GM12878 (cell line): ENCODE results near the gene FBXL16. TPM values are rescaled to one million over a fixed set of nuclear protein-coding genes. Genes with fewer than 3 reads are reported as not detected.

ENCODE experiments used
- ATAC-seq: fragments of 200-7000 bp; cut with Tn5 transposase; 3 replicates; pipeline ENCODE4 v1.9.1; 2020; ENCODE audit warnings: mild to moderate bottlenecking, moderate library complexity
- BruUV-seq: library from RNA; stranded (reverse); fragments of 400-500 nt; replicated peaks from 2 replicates; lab custom pipeline; 2021; lab: Mats Ljungman, UMichigan
- CTCF ChIA-PET: fragments of 300-600 bp; sonication (Branson Sonifier 250); formaldehyde crosslinking; extraction: SDS; loops from one replicate; lab custom pipeline; 2021; ENCODE audit warnings: inconsistent platforms; lab: Yijun Ruan, JAX
- POLR2A ChIA-PET: fragments of 350-600 bp; formaldehyde crosslinking; extraction: SDS; loops from one replicate; lab custom pipeline; 2021; ENCODE audit warnings: inconsistent platforms; lab: Charles Lee
- RAD21 ChIA-PET: fragments of 300-600 bp; sonication (Branson Sonifier 250); formaldehyde crosslinking; loops from one replicate; lab custom pipeline; 2023; ENCODE audit warnings: antibody characterized with exemption; ENCODE audit not compliant: unreplicated experiment; lab: Charles Lee
- SMC1A ChIA-PET: fragments of 300-600 bp; sonication (Branson Sonifier 250); formaldehyde crosslinking; loops from one replicate; lab custom pipeline; 2023; ENCODE audit not compliant: unreplicated experiment, uncharacterized antibody; lab: Charles Lee
- DNase-seq: peaks from one replicate; pipeline ENCODE4 v3.0.0-alpha.2; 2011; ENCODE audit warnings: low read depth, low spot score
- FAIRE-seq: peaks from 3 replicates; lab custom pipeline; 2011; peaks lifted over from hg19 to GRCh38; lab: Jason Lieb, UNC
- H2AFZ ChIP-seq: 2 replicates; pipeline ENCODE4 v1.6.0; 2011; ENCODE audit warnings: low read depth, low read length, control low read depth; ENCODE audit not compliant: control insufficient read depth
- H3K27ac ChIP-seq: 2 replicates; pipeline ENCODE4 v1.5.1; 2011; ENCODE audit warnings: control low read depth; ENCODE audit not compliant: control insufficient read depth, insufficient read depth
- H3K27me3 ChIP-seq, 2 experiments: replicated peaks in 1 of 2; 2 replicates each; pipeline versions ENCODE4 v1.6.0 to v1.6.1; 2011; ENCODE audit warnings: low read length in 1 of 2; ENCODE audit not compliant: control insufficient read depth in 2 of 2, insufficient read depth in 2 of 2
- H3K36me3 ChIP-seq, 2 experiments: 2 replicates each; pipeline ENCODE4 v1.5.1; 2011; ENCODE audit warnings: low read length in 1 of 2; ENCODE audit not compliant: control insufficient read depth in 2 of 2, insufficient read depth in 2 of 2
- H3K4me1 ChIP-seq: 2 replicates; pipeline ENCODE4 v1.6.1; 2011; ENCODE audit warnings: mild to moderate bottlenecking, low read length, moderate library complexity, mixed read lengths; ENCODE audit not compliant: control insufficient read depth, insufficient read depth
- H3K4me2 ChIP-seq: 2 replicates; pipeline ENCODE4 v1.6.0; 2011; ENCODE audit warnings: control low read depth; ENCODE audit not compliant: control insufficient read depth, insufficient read depth
- H3K4me3 ChIP-seq: fragments of 200-600 bp; sonication (generic); 2 replicates; pipeline ENCODE4 v1.5.1; 2016
- H3K79me2 ChIP-seq: 2 replicates; pipeline ENCODE4 v1.6.0; 2011; ENCODE audit warnings: low read length; ENCODE audit not compliant: control insufficient read depth, insufficient read depth
- H3K9ac ChIP-seq: 2 replicates; pipeline ENCODE4 v1.8.0; 2011; ENCODE audit warnings: low read length, control low read depth, mixed read lengths; ENCODE audit not compliant: control insufficient read depth, insufficient read depth
- H3K9me3 ChIP-seq: replicated peaks from 3 replicates; pipeline ENCODE4 v1.5.1; 2011; ENCODE audit warnings: mild to moderate bottlenecking, low read length; ENCODE audit not compliant: control insufficient read depth, insufficient read depth
- H4K20me1 ChIP-seq: 2 replicates; pipeline ENCODE4 v1.6.0; 2011; ENCODE audit not compliant: control insufficient read depth, insufficient read depth
- FOXM1 ChIP-seq: IDR thresholded peaks from 2 replicates; pipeline ENCODE4 v1.6.1; 2012; ENCODE audit warnings: low read depth, mild to moderate bottlenecking, inconsistent platforms, low read length, moderate library complexity
- GABPA ChIP-seq: IDR thresholded peaks from 2 replicates; pipeline ENCODE4 v1.6.1; 2014; ENCODE audit warnings: antibody characterized with exemption, low read depth, mild to moderate bottlenecking, inconsistent platforms
- SUZ12 ChIP-seq: fragments of 200-600 bp; sonication (generic); IDR thresholded peaks from one replicate; pipeline ENCODE4 v1.6.1; 2018; ENCODE audit warnings: antibody characterized with exemption, mild to moderate bottlenecking; ENCODE audit not compliant: unreplicated experiment
- YY1 ChIP-seq: IDR thresholded peaks from 2 replicates; pipeline ENCODE4 v1.6.1; 2011; ENCODE audit warnings: low read depth, mild to moderate bottlenecking, low read length
- WGBS: methylation state at CpG from one replicate; pipeline ENCODE4 v1.1.6; 2016; ENCODE audit warnings: low lambda C conversion rate; ENCODE audit not compliant: insufficient replicate concordance, insufficient coverage; ENCODE audit errors: missing lambda C conversion rate; 5-methylcytosine and 5-hydroxymethylcytosine counted together
- in situ Hi-C: fragments of 300-500 bp; cut with MboI; formaldehyde crosslinking; loops from 9 replicates; pipeline ENCODE4 v1.14.3; 2018; ENCODE audit warnings: mixed read lengths
- intact Hi-C: fragments of 100-400 bp; cut with micrococcal nuclease; formaldehyde crosslinking; loops from one replicate; pipeline ENCODE4 v1.14.2; 2022; ENCODE audit not compliant: unreplicated experiment
- polyA plus RNA-seq, 11 experiments: library from polyadenylated mRNA; depleted of rRNA in 4 of 11; unstranded in 6 of 11; stranded (reverse) in 5 of 11; fragments of >200 nt; fragmentation: Nextera tagmentation in 4 of 11; fragmentation: Illumina TruSeq in 1 of 11; extraction: Ambion mirVana in 4 of 11; extraction: Trizol in 1 of 11; gene quantifications; 1 replicate in 1 of 11; 2 replicates in 10 of 11; pipeline versions ENCODE4 v1.2.1 to v1.2.3, GENCODE V29; 2011 to 2016; ENCODE audit warnings: inconsistent platforms in 2 of 11, missing spikeins in 2 of 11, low read depth in 1 of 11
- total RNA-seq, 4 experiments: library from RNA; depleted of rRNA in 3 of 4; stranded (reverse); fragments of >200 nt in 3 of 4; fragmentation: Illumina TruSeq in 1 of 4; extraction: Trizol in 1 of 4; gene quantifications; 2 replicates each; pipeline versions ENCODE4 v1.2.1 to v1.2.3, GENCODE V29; 2013 to 2021
- TF ChIP-seq, protein P1 (sequence below): IDR thresholded peaks from 2 replicates; pipeline ENCODE4 v1.6.1; 2011; ENCODE audit warnings: mild to moderate bottlenecking, low read depth, low read length, moderate library complexity; ENCODE audit not compliant: insufficient replicate concordance

FBXL16 gene
- total and polyA plus RNA-seq, 10 of the 15 experiments (the other 5 are each of a cell fraction or from before 2014, with no cell fraction given), result 0.13 to 1.4 (median 0.24) TPM

DNA sequence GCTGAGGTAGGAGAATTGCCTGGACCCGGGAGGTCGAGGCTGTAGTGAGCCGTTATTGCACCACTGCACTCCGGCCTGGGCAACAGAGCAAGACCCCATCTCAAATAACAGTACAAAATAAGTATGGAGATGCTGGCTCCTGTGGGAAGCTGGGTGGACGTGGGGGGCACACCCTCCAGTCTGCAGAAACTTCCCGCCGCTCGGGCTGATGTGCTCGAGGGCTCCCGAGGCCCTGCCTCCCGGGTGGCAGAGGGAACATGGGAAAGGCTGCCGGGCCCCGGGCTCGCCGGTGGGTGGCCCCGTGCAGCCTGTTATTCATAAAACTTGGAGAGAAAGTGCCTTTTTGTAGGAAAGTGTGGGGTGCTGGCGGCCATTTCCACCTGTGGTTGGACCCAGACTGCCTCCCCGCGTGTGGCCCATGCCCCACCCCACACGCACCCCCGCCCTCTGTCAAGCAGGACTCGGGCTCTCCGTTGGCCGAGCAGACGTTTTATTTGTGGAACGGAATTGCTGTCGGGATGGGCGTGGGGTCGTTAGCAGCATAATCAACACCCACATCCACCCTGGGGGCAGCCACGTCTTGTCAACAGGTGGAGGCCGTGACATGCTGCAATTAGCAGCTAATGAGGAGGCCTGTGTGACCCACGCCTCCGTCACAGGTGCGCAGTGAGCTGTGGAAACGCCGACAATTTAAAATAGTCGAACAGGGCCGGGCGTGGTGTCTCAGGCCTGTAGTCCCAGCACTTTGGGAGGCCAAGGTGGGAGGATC is 42.6 kb upstream of the FBXL16 start:
- Histone ChIP-seq H3K36me3 (no peaks in the 10 kb centered on the region), H3K27ac (no peak overlapping the region), H3K4me1 (no peaks in the 10 kb centered on the region), H3K4me3 (no peak overlapping the region), H2AFZ (no peak overlapping the region), H3K4me2 (no peak overlapping the region), H3K79me2 (no peaks in the 10 kb centered on the region), H4K20me1 (no peaks in the 10 kb centered on the region), H3K27me3 (no peaks in the 10 kb centered on the region; a peak in 1 of 4 replicates), H3K9me3 (no peaks in the 10 kb centered on the region), H3K9ac (no peak overlapping the region)
- ChIA-PET SMC1A (interaction anchor here (0.6 kb wide), 1 partner anchor 39 kb away, joined by 3 read pairs; no protein-coding TSS in a partner anchor), POLR2A (no interaction called here), RAD21 (no interaction called here), CTCF (interaction anchor here (0.5 kb wide), 1 partner anchor 60 kb away, joined by 3 read pairs; no protein-coding TSS in a partner anchor)
- BruUV-seq, result no TSS peak
- intact Hi-C loops, result no loop called here
- FAIRE-seq (no peak), ATAC-seq (no peak), DNase-seq (no peak)
- in situ Hi-C loops, result no loop called here
- TF ChIP-seq FOXM1 (no peak), SUZ12 (no peak)
- WGBS, result 52% methylated on average over 38 of the region's 39 CpGs

DNA sequence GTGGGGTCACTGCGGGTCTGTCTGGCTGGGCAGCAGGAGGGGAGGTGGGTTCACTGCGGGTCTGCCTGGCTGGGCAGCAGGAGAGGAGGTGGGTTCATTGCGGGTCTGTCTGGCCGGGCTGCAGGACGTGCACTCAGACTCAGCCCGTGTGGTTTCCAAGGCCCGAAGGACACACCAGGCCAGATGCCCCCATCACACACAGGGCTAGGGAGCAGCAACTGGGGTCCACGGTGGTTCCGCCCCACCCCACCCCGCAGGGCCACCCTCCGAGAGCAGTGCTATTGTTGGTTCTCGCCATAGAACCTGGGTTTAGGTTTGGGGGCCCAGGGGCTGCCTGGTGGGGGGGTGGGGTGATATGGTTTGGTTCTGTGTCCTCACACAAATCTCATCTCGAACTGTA is 41.0 kb upstream of the FBXL16 start:
- no peak overlapping the region for H3K4me2 ChIP-seq
- H3K4me3 ChIP-seq, result no peak overlapping the region
- no peaks in the 10 kb centered on the region for H3K9me3 ChIP-seq
- H3K79me2 ChIP-seq, result no peaks in the 10 kb centered on the region
- no peak overlapping the region for H2AFZ ChIP-seq
- CTCF ChIA-PET, result no interaction called here
- WGBS, result 41% methylated on average over 13 of the region's 13 CpGs
- RAD21 ChIA-PET, result no interaction called here
- ATAC-seq (no peak), FAIRE-seq (no peak), DNase-seq (no peak)
- H3K4me1 ChIP-seq, result no peaks in the 10 kb centered on the region; the same call in 1 of the 2 replicates
- H3K27ac ChIP-seq, result no peak overlapping the region
- SMC1A ChIA-PET, result no interaction called here
- H4K20me1 ChIP-seq, result no peaks in the 10 kb centered on the region
- no peak overlapping the region for H3K9ac ChIP-seq
- intact Hi-C loops, result no loop called here
- H3K36me3 ChIP-seq, result no peaks in the 10 kb centered on the region
- BruUV-seq, result no TSS peak
- in situ Hi-C loops, result no loop called here
- POLR2A ChIA-PET, result no interaction called here
- TF ChIP-seq GABPA, result no peak
- TF ChIP-seq, protein P1, sequence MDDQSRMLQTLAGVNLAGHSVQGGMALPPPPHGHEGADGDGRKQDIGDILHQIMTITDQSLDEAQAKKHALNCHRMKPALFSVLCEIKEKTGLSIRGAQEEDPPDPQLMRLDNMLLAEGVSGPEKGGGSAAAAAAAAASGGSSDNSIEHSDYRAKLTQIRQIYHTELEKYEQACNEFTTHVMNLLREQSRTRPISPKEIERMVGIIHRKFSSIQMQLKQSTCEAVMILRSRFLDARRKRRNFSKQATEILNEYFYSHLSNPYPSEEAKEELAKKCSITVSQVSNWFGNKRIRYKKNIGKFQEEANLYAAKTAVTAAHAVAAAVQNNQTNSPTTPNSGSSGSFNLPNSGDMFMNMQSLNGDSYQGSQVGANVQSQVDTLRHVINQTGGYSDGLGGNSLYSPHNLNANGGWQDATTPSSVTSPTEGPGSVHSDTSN, result no peak
- TF ChIP-seq YY1, result no peak
- H3K27me3 ChIP-seq, result no peaks in the 10 kb centered on the region; a peak in 1 of 4 replicates
